ENCODE data around the gene DYRK4. TPM values are rescaled to one million over a fixed set of nuclear protein-coding genes. Genes with fewer than 3 reads are reported as not detected.
A peak's percentile ranks its signal among the peaks of the same experiment; 100 is the strongest.

DYRK4 gene
- total RNA-seq, 6 experiments from 2014 or later: 8.9 to 16.7 (median 10.6) TPM

GRCh38 chr12:4648501-4649357 lies 86.7 kb downstream of the DYRK4 start, which contains the start of the genes AKAP3 and NDUFA9:
Gene AKAP3, minus strand, starts transcription at chr12:4649051. Its CDS starts 10,855 bp downstream, at chr12:4638196.
Gene NDUFA9, plus strand, starts transcription at chr12:4649114. Its CDS starts 13 bp downstream, at chr12:4649127.
- Histone ChIP-seq H3K4me1 (peaks cover 0 to 16% (median 7%) of the 10 kb centered on the region in 4 donors), H3K27me3 (no peaks in the 10 kb centered on the region), H3K36me3 (no peaks in the 10 kb centered on the region), H3K9me3 (no peaks in the 10 kb centered on the region), H3K27ac (peak within 1 kb of the TSS; percentile 41 to 73 (median 54)), H3K4me3 (peak within 1 kb of the TSS; percentile 64 to 82 (median 75))
- TF ChIP-seq CTCF (IDR thresholded peaks at IDR 0.05) (no peak), POLR2A (IDR thresholded peaks at IDR 0.05) (peak; percentile 66)
- ATAC-seq (peak; percentile 95 to 99 (median 98)), DNase-seq (peak; percentile 80 to 90 (median 86))
- 0% methylated on average over 33 of the region's 39 CpGs for WGBS (ENCODE audit: insufficient coverage, low coverage, low lambda C conversion rate, missing lambda C conversion rate)
- intact Hi-C loops (cut with DNase I): no loop called here

- peaks cover 0 to 16% (median 7%) of the 10 kb centered on the region in 4 donors for H3K4me1 ChIP-seq
- TF ChIP-seq POLR2A (IDR thresholded peaks at IDR 0.05) (no peak), CTCF (IDR thresholded peaks at IDR 0.05) (no peak)
- H3K36me3 ChIP-seq: peaks cover 0 to 3% (median 0%) of the 10 kb centered on the region in 4 donors
- intact Hi-C loops (cut with DNase I): no loop called here
- 0% methylated on average over 6 of the region's 6 CpGs for WGBS (ENCODE audit: insufficient coverage, low coverage, low lambda C conversion rate, missing lambda C conversion rate)
- DNase-seq: no peak
- peak overlapping the region; percentile 64 to 82 (median 75) for H3K4me3 ChIP-seq
- H3K27ac ChIP-seq: peak overlapping the region; percentile 41 to 73 (median 54)
- no peaks in the 10 kb centered on the region for H3K9me3 ChIP-seq
- no peaks in the 10 kb centered on the region for H3K27me3 ChIP-seq
- no peak for ATAC-seq
These were observed 87.3 kb downstream of the DYRK4 start for GRCh38 chr12:4649358-4649661.

- TF ChIP-seq CTCF (IDR thresholded peaks at IDR 0.05) (no peak), POLR2A (IDR thresholded peaks at IDR 0.05) (no peak)
- Histone ChIP-seq H3K27me3 (no peaks in the 10 kb centered on the region), H3K27ac (no peak overlapping the region), H3K9me3 (no peaks in the 10 kb centered on the region), H3K4me1 (peaks cover 0 to 16% (median 7%) of the 10 kb centered on the region in 4 donors), H3K36me3 (peaks cover 0 to 39% (median 3%) of the 10 kb centered on the region in 4 donors), H3K4me3 (no peak overlapping the region)
- DNase-seq (no peak), ATAC-seq (no peak)
- intact Hi-C loops (cut with DNase I): no loop called here
These were observed 91.2 kb downstream of the DYRK4 start for GRCh38 chr12:4653257-4653656.

GRCh38 chr12:4653691-4654090 lies 91.7 kb downstream of the DYRK4 start:
- ATAC-seq (no peak), DNase-seq (no peak)
- peaks cover 0 to 43% (median 3%) of the 10 kb centered on the region in 4 donors for H3K36me3 ChIP-seq
- intact Hi-C loops (cut with DNase I): no loop called here
- no peak overlapping the region for H3K4me3 ChIP-seq
- peaks cover 0 to 16% (median 7%) of the 10 kb centered on the region in 4 donors for H3K4me1 ChIP-seq
- 72% methylated on average over 2 of the region's 2 CpGs for WGBS (ENCODE audit: insufficient coverage, low coverage, low lambda C conversion rate, missing lambda C conversion rate)
- H3K9me3 ChIP-seq: no peaks in the 10 kb centered on the region
- H3K27ac ChIP-seq: no peak overlapping the region
- TF ChIP-seq POLR2A (IDR thresholded peaks at IDR 0.05) (no peak), CTCF (IDR thresholded peaks at IDR 0.05) (no peak)
- H3K27me3 ChIP-seq: no peaks in the 10 kb centered on the region

Other genes with a start within 250 kb of the DYRK4 start
- 1 to 10 TPM; 4.0 to 9.1 (median 5.1) TPM for gene TIGAR, start 241.0 kb upstream of the DYRK4 start, total RNA-seq
- 10 to 100 TPM in 1 of 6 experiments, 1 to 10 TPM in 2, under 1 TPM in 2, not detected in 1; 0.33 to 41.0 (median 1.2) TPM for gene FGF23, start 182.5 kb upstream of the DYRK4 start, total RNA-seq
- not detected for gene FGF6, start 116.4 kb upstream of the DYRK4 start, total RNA-seq
- 1 to 10 TPM in 3 of 6 experiments, under 1 TPM in 3; 0.56 to 5.1 (median 1.3) TPM for gene RAD51AP1, start 23.3 kb upstream of the DYRK4 start, total RNA-seq
- gene AKAP3, start 86.8 kb downstream of the DYRK4 start, total RNA-seq: 1 to 10 TPM in 4 of 6 experiments, under 1 TPM in 2; 0.72 to 3.2 (median 2.1) TPM
- 10 to 100 TPM; 30.6 to 75.2 (median 57.8) TPM for gene NDUFA9, start 86.9 kb downstream of the DYRK4 start, total RNA-seq
- gene GALNT8, start 158.2 kb downstream of the DYRK4 start, total RNA-seq: under 1 TPM in 4 of 6 experiments, not detected in 2; 0.09 to 0.37 (median 0.11) TPM